ENCODE data around the gene AZU1. TPM values are rescaled to one million over a fixed set of nuclear protein-coding genes. Genes with fewer than 3 reads are reported as not detected.

The AZU1 gene
- total RNA-seq, 4 donors from 2014 or later = not detected

GRCh38 chr19:810077-810855 lies 17.4 kb upstream of the AZU1 start:
- peaks cover 52 to 88% (median 70%) of the 10 kb centered on the region in 3 donors for H3K36me3 ChIP-seq
- no peak for DNase-seq
- 79 to 81% methylated on average over 16 to 29 of the region's 30 CpGs for WGBS, 2 donors
- no peak for TF ChIP-seq POLR2A (IDR thresholded peaks at IDR 0.05)
- no peak for TF ChIP-seq CTCF (IDR thresholded peaks at IDR 0.05)
- peaks cover 0 to 20% (median 0%) of the 10 kb centered on the region in 3 donors for H3K4me1 ChIP-seq
- H3K9me3 ChIP-seq = no peaks in the 10 kb centered on the region
- H3K4me3 ChIP-seq = no peak overlapping the region
- H3K27me3 ChIP-seq = no peaks in the 10 kb centered on the region
- intact Hi-C loops (cut with DNase I) = no loop called here
- no peak overlapping the region for H3K27ac ChIP-seq

- H3K27me3 ChIP-seq = no peaks in the 10 kb centered on the region
- no peak overlapping the region for H3K4me3 ChIP-seq
- H3K9me3 ChIP-seq = no peaks in the 10 kb centered on the region
- no peak overlapping the region for H3K27ac ChIP-seq
- no peak for TF ChIP-seq POLR2A (IDR thresholded peaks at IDR 0.05)
- no peak for TF ChIP-seq CTCF (IDR thresholded peaks at IDR 0.05)
- peaks cover 45 to 81% (median 63%) of the 10 kb centered on the region in 3 donors for H3K36me3 ChIP-seq
- DNase-seq = no peak
- H3K4me1 ChIP-seq = peaks cover 0 to 13% (median 0%) of the 10 kb centered on the region in 3 donors
- WGBS, 2 donors = 69 to 80% methylated on average over 13 to 17 of the region's 25 CpGs
- intact Hi-C loops (cut with DNase I) = no loop called here
Measured at GRCh38 chr19:810883-811489, 16.7 kb upstream of the AZU1 start.

GRCh38 chr19:811506-812048 lies 16.1 kb upstream of the AZU1 start:
- H3K27me3 ChIP-seq = no peaks in the 10 kb centered on the region
- DNase-seq = no peak
- H3K27ac ChIP-seq = no peak overlapping the region
- TF ChIP-seq CTCF (IDR thresholded peaks at IDR 0.05) (no peak), POLR2A (IDR thresholded peaks at IDR 0.05) (no peak)
- WGBS, 2 donors = 84 to 85% methylated on average over 15 to 20 of the region's 20 CpGs
- H3K9me3 ChIP-seq = no peaks in the 10 kb centered on the region
- H3K36me3 ChIP-seq = peaks cover 39 to 75% (median 57%) of the 10 kb centered on the region in 3 donors
- H3K4me3 ChIP-seq = no peak overlapping the region
- H3K4me1 ChIP-seq = peaks cover 0 to 7% (median 0%) of the 10 kb centered on the region in 3 donors
- intact Hi-C loops (cut with DNase I) = no loop called here

GRCh38 chr19:812049-812746 lies 15.4 kb upstream of the AZU1 start:
- no peak for DNase-seq
- H3K9me3 ChIP-seq = no peaks in the 10 kb centered on the region
- H3K4me1 ChIP-seq = peaks cover 0 to 1% (median 0%) of the 10 kb centered on the region in 3 donors
- no peak overlapping the region for H3K27ac ChIP-seq
- peaks cover 33 to 69% (median 51%) of the 10 kb centered on the region in 3 donors for H3K36me3 ChIP-seq
- no peak overlapping the region for H3K4me3 ChIP-seq
- intact Hi-C loops (cut with DNase I) = no loop called here
- no peak for TF ChIP-seq POLR2A (IDR thresholded peaks at IDR 0.05)
- no peak for TF ChIP-seq CTCF (IDR thresholded peaks at IDR 0.05)
- 83 to 87% methylated on average over 15 to 17 of the region's 80 CpGs for whole genome bisulfite sequencing, 2 donors
- no peaks in the 10 kb centered on the region for H3K27me3 ChIP-seq
